ENCODE results near the gene OLFM1. TPM values are rescaled to one million over a fixed set of nuclear protein-coding genes. Genes with fewer than 3 reads are reported as not detected.

OLFM1 gene
- polyA plus RNA-seq, 1 experiment, result 1.5 TPM

- ChIA-PET POLR2A (no interaction called here), CTCF (interaction anchor here (0.6 kb wide), 1 partner anchor 19 kb away, joined by 4 read pairs; no protein-coding TSS in a partner anchor)
- DNase-seq (ENCODE audit: low read depth), result no peak
- TF ChIP-seq CTCF (IDR thresholded peaks at IDR 0.05; ENCODE audit: insufficient read depth, low read depth, low read length), result no peak
- no peak overlapping the region for H3K4me3 ChIP-seq (ENCODE audit: low read depth, low read length)
- H3K36me3 ChIP-seq (ENCODE audit: control insufficient read depth, insufficient read depth, low read length), result no peaks in the 10 kb centered on the region
- no peaks in the 10 kb centered on the region for H3K27me3 ChIP-seq (ENCODE audit: control insufficient read depth, insufficient read depth, low read length)
Observed at GRCh38 chr9:135050072-135050990, 37.1 kb upstream of the OLFM1 start.

GRCh38 chr9:135051316-135052038 lies 36.0 kb upstream of the OLFM1 start:
- TF ChIP-seq CTCF (IDR thresholded peaks at IDR 0.05; ENCODE audit: insufficient read depth, low read depth, low read length), result no peak
- no peak for DNase-seq (ENCODE audit: low read depth)
- Histone ChIP-seq H3K36me3 (ENCODE audit: control insufficient read depth, insufficient read depth, low read length) (no peaks in the 10 kb centered on the region), H3K4me3 (ENCODE audit: low read depth, low read length) (no peak overlapping the region), H3K27me3 (ENCODE audit: control insufficient read depth, insufficient read depth, low read length) (no peaks in the 10 kb centered on the region)
- CTCF ChIA-PET, result interaction anchor here (0.6 kb wide), 1 partner anchor 52 kb away, joined by 3 read pairs; no protein-coding TSS in a partner anchor
- POLR2A ChIA-PET, result no interaction called here

- ChIA-PET CTCF (no interaction called here), POLR2A (no interaction called here)
- no peak for TF ChIP-seq CTCF (IDR thresholded peaks at IDR 0.05; ENCODE audit: insufficient read depth, low read depth, low read length)
- Histone ChIP-seq H3K27me3 (ENCODE audit: control insufficient read depth, insufficient read depth, low read length) (no peaks in the 10 kb centered on the region), H3K36me3 (ENCODE audit: control insufficient read depth, insufficient read depth, low read length) (no peaks in the 10 kb centered on the region), H3K4me3 (ENCODE audit: low read depth, low read length) (no peak overlapping the region)
- no peak for DNase-seq (ENCODE audit: low read depth)
Observed at GRCh38 chr9:135053133-135053532, 34.3 kb upstream of the OLFM1 start.

GRCh38 chr9:135055181-135055580 lies 32.3 kb upstream of the OLFM1 start:
- TF ChIP-seq CTCF (IDR thresholded peaks at IDR 0.05; ENCODE audit: insufficient read depth, low read depth, low read length), result no peak
- no peaks in the 10 kb centered on the region for H3K36me3 ChIP-seq (ENCODE audit: control insufficient read depth, insufficient read depth, low read length)
- POLR2A ChIA-PET, result no interaction called here
- H3K4me3 ChIP-seq (ENCODE audit: low read depth, low read length), result no peak overlapping the region
- CTCF ChIA-PET, result no interaction called here
- H3K27me3 ChIP-seq (ENCODE audit: control insufficient read depth, insufficient read depth, low read length), result no peaks in the 10 kb centered on the region
- DNase-seq (ENCODE audit: low read depth), result no peak

- DNase-seq (ENCODE audit: low read depth), result no peak
- ChIA-PET CTCF (no interaction called here), POLR2A (no interaction called here)
- no peaks in the 10 kb centered on the region for H3K36me3 ChIP-seq (ENCODE audit: control insufficient read depth, insufficient read depth, low read length)
- no peaks in the 10 kb centered on the region for H3K27me3 ChIP-seq (ENCODE audit: control insufficient read depth, insufficient read depth, low read length)
- H3K4me3 ChIP-seq (ENCODE audit: low read depth, low read length), result no peak overlapping the region
- TF ChIP-seq CTCF (IDR thresholded peaks at IDR 0.05; ENCODE audit: insufficient read depth, low read depth, low read length), result no peak
Observed at GRCh38 chr9:135056541-135056940, 30.9 kb upstream of the OLFM1 start.
